MCF 10A (cell line): ENCODE measurements around the gene CCL18. TPM values are rescaled to one million over a fixed set of nuclear protein-coding genes. Genes with fewer than 3 reads are reported as not detected.

Experiments
- BruUV-seq: library from RNA; stranded (reverse); fragments of 400-500 nt; replicated peaks from 2 replicates; lab custom pipeline; 2021; lab: Mats Ljungman, UMichigan
- CTCF ChIA-PET: fragments of 300-600 bp; sonication (Branson Sonifier 250); formaldehyde crosslinking; extraction: SDS; loops from one replicate; lab custom pipeline; 2021; ENCODE audit warnings: antibody characterized with exemption, inconsistent platforms; lab: Yijun Ruan, JAX
- POLR2A ChIA-PET: fragments of 300-600, 350-650 bp; sonication (Branson Sonifier 250); formaldehyde crosslinking; extraction: SDS; loops from one replicate; lab custom pipeline; 2020; ENCODE audit warnings: antibody characterized with exemption, inconsistent platforms; lab: Yijun Ruan, JAX
- DNase-seq: peaks from one replicate; pipeline ENCODE4 v3.0.0-alpha.2; 2018; ENCODE audit not compliant: unreplicated experiment
- H3K27ac Mint-ChIP-seq: one replicate; pipeline ENCODE4 v1.8.0; 2022; ENCODE audit warnings: mild to moderate bottlenecking, low read depth, mixed read lengths; ENCODE audit not compliant: unreplicated experiment
- H3K27me3 Mint-ChIP-seq: one replicate; pipeline ENCODE4 v1.8.0; 2022; ENCODE audit warnings: mixed read lengths; ENCODE audit not compliant: insufficient read depth, unreplicated experiment
- H3K36me3 Mint-ChIP-seq: one replicate; pipeline ENCODE4 v1.8.0; 2022; ENCODE audit warnings: mild to moderate bottlenecking, moderate library complexity, mixed read lengths; ENCODE audit not compliant: insufficient read depth, unreplicated experiment
- H3K4me1 Mint-ChIP-seq: one replicate; pipeline ENCODE4 v1.8.0; 2022; ENCODE audit warnings: mixed read lengths; ENCODE audit not compliant: insufficient read depth, unreplicated experiment
- H3K4me3 Mint-ChIP-seq: one replicate; pipeline ENCODE4 v1.8.0; 2022; ENCODE audit warnings: mild to moderate bottlenecking, moderate library complexity, mixed read lengths; ENCODE audit not compliant: unreplicated experiment
- H3K9me3 Mint-ChIP-seq: one replicate; pipeline ENCODE4 v1.8.0; 2022; ENCODE audit warnings: mixed read lengths; ENCODE audit not compliant: unreplicated experiment
- intact Hi-C: fragments of 100-400 bp; cut with micrococcal nuclease; formaldehyde crosslinking; loops from 2 replicates; pipeline ENCODE4 v1.14.1; 2022
- total RNA-seq: library from RNA; stranded (reverse); gene quantifications from 2 replicates; pipeline ENCODE4 v1.2.3, GENCODE V29; 2022
- TF ChIP-seq, protein P1 (sequence below): fragments of 200-600 bp; IDR thresholded peaks from one replicate; pipeline ENCODE4 v1.8.0; 2022; ENCODE audit warnings: antibody characterized with exemption, mild to moderate bottlenecking; ENCODE audit not compliant: unreplicated experiment

Gene CCL18
- total RNA-seq, 1 experiment from 2014 or later, result not detected

DNA sequence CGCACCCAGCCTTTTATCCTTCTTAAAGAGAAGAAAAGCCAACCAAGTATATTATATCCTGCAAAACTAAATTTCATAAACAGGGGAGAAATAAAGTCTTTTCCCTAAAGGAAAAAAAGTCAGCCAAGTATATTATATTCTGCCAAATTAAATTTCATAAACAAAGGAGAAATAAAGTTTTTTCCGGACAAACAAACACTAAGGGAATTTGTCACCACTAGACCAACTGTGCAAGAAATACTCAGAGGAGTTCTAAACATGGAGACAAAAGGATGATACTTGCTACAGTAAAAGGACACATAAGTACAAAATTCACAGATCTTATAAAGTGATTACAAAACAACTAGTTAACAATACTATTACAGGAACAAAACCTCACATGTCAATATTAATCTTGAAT is 14.4 kb upstream of the CCL18 start:
- Mint-ChIP-seq H3K36me3 (no peaks in the 10 kb centered on the region), H3K4me1 (no peaks in the 10 kb centered on the region), H3K27me3 (peaks cover 75% of the 10 kb centered on the region), H3K27ac (no peak overlapping the region), H3K9me3 (no peaks in the 10 kb centered on the region), H3K4me3 (no peak overlapping the region)
- DNase-seq, result no peak
- TF ChIP-seq, protein P1, sequence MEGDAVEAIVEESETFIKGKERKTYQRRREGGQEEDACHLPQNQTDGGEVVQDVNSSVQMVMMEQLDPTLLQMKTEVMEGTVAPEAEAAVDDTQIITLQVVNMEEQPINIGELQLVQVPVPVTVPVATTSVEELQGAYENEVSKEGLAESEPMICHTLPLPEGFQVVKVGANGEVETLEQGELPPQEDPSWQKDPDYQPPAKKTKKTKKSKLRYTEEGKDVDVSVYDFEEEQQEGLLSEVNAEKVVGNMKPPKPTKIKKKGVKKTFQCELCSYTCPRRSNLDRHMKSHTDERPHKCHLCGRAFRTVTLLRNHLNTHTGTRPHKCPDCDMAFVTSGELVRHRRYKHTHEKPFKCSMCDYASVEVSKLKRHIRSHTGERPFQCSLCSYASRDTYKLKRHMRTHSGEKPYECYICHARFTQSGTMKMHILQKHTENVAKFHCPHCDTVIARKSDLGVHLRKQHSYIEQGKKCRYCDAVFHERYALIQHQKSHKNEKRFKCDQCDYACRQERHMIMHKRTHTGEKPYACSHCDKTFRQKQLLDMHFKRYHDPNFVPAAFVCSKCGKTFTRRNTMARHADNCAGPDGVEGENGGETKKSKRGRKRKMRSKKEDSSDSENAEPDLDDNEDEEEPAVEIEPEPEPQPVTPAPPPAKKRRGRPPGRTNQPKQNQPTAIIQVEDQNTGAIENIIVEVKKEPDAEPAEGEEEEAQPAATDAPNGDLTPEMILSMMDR, result no peak
- intact Hi-C loops, result no loop called here
- ChIA-PET POLR2A (no interaction called here), CTCF (no interaction called here)
- no TSS peak for BruUV-seq

DNA sequence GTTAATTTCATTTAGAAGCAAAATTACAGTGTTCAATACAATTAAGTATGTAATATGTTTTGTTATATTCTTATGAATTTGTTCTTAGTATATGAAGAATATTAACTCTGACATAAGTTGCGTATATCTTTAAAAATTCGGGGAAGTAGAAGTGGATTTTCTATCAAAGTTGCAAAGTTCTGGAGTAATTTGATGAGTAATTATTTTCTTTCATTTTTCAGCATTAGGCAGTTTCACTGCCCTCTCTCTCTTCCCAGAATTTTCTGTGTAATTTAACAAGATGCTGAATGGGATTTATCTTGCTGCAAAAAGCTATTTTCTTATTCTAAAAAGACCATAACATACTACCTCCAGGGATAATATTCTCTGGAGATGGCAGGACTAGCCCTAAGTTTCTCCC is 8.9 kb upstream of the CCL18 start:
- no peaks in the 10 kb centered on the region for H3K9me3 Mint-ChIP-seq
- no peaks in the 10 kb centered on the region for H3K36me3 Mint-ChIP-seq
- no TSS peak for BruUV-seq
- no peak overlapping the region for H3K4me3 Mint-ChIP-seq
- H3K27ac Mint-ChIP-seq, result no peak overlapping the region
- intact Hi-C loops, result no loop called here
- ChIA-PET CTCF (interaction anchor here (0.5 to 0.8 kb wide), 2 partner anchors 11 to 344 kb away, joined by 3 read pairs; no protein-coding TSS in a partner anchor), POLR2A (interaction anchor here (0.6 kb wide), 1 partner anchor 19 kb away, joined by 3 read pairs; no protein-coding TSS in a partner anchor)
- no peaks in the 10 kb centered on the region for H3K4me1 Mint-ChIP-seq
- TF ChIP-seq, protein P1, result no peak
- no peak for DNase-seq
- H3K27me3 Mint-ChIP-seq, result peaks cover 49% of the 10 kb centered on the region

DNA sequence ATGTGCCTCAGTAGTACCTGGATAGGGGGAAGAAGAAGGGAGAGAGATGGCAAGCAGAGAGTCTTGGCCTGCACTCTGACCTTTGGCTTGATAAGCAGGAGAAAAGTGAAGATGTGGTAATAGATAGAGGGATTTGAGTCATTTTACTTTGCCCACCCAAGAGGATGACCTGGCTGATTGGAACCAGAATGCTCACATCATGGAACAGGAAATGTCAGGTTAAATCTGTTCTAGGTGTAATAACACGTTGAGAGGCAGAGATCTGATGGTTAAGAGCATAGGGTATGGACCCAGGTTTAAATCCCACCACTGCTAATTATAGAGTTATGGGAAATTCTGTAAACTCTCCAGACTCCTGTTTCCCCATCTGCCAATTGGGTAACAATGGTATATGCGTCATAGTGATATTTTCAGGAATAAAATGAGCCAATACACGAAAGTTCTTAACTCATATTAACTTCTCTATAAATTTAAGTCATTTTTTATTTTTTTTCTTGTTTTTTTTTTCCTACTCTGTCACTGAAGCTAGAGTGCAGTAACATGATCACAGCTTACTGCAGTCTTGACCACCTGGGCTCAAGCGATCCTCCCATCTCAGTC is 8.1 kb upstream of the CCL18 start:
- Mint-ChIP-seq H3K4me3 (no peak overlapping the region), H3K27ac (no peak overlapping the region), H3K4me1 (no peaks in the 10 kb centered on the region), H3K27me3 (peaks cover 43% of the 10 kb centered on the region), H3K9me3 (no peaks in the 10 kb centered on the region), H3K36me3 (no peaks in the 10 kb centered on the region)
- intact Hi-C loops, result no loop called here
- ChIA-PET POLR2A (no interaction called here), CTCF (interaction anchor here (0.5 to 0.8 kb wide), 2 partner anchors 11 to 345 kb away, joined by 3 read pairs; no protein-coding TSS in a partner anchor)
- TF ChIP-seq, protein P1, result no peak
- BruUV-seq, result no TSS peak
- no peak for DNase-seq

DNA sequence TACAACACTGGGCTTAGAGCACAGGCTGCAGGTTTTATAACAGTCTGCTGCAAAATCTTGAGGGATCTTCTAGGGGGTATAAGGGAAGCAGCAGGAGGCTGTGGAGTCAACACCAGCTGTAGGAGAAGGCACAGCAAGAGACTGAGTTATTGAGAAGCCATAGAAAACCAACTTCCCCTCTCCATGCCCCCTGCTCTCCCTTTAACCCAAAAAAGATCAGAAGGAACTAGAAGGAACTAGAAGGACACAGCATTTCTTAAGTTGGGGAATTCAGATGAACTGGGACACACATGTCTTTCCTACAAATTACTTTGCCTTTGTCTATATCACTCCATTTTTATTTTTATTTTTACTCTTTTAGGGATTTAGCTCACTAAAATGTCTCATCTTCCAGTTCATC is 6.2 kb upstream of the CCL18 start:
- BruUV-seq, result no TSS peak
- TF ChIP-seq, protein P1, result no peak
- H3K4me3 Mint-ChIP-seq, result no peak overlapping the region
- ChIA-PET POLR2A (interaction anchor here (0.7 kb wide), 1 partner anchor 87 kb away, joined by 3 read pairs; no protein-coding TSS in a partner anchor), CTCF (no interaction called here)
- no peaks in the 10 kb centered on the region for H3K9me3 Mint-ChIP-seq
- DNase-seq, result no peak
- H3K27me3 Mint-ChIP-seq, result peaks cover 52% of the 10 kb centered on the region
- no peaks in the 10 kb centered on the region for H3K36me3 Mint-ChIP-seq
- intact Hi-C loops, result no loop called here
- H3K4me1 Mint-ChIP-seq, result no peaks in the 10 kb centered on the region
- H3K27ac Mint-ChIP-seq, result no peak overlapping the region
